ENCODE results near the gene MAIP1.

GRCh38 chr2:199928226-199928625 is 27.2 kb upstream of the MAIP1 start:
- TF ChIP-seq CREB5 (CRISPR knock-in tag; IDR thresholded peaks at IDR 0.05; ENCODE audit: low read depth) (no peak), PATZ1 (CRISPR knock-in tag; IDR thresholded peaks at IDR 0.05; ENCODE audit: borderline replicate concordance) (no peak), ZNF8 (CRISPR knock-in tag; IDR thresholded peaks at IDR 0.05) (no peak), ZNF70 (CRISPR knock-in tag; IDR thresholded peaks at IDR 0.05) (no peak), ZFP30 (CRISPR knock-in tag; IDR thresholded peaks at IDR 0.05) (no peak), SNAI2 (CRISPR knock-in tag; IDR thresholded peaks at IDR 0.05) (no peak), TSHZ2 (CRISPR knock-in tag; IDR thresholded peaks at IDR 0.05) (no peak), TCF4 (CRISPR knock-in tag; IDR thresholded peaks at IDR 0.05; ENCODE audit: borderline replicate concordance) (no peak), ZC3H10 (CRISPR knock-in tag; IDR thresholded peaks at IDR 0.05) (no peak), OSR1 (CRISPR knock-in tag; IDR thresholded peaks at IDR 0.05) (no peak), ARNTL (CRISPR knock-in tag; IDR thresholded peaks at IDR 0.05; ENCODE audit: borderline replicate concordance, low read depth) (no peak), CSRNP3 (CRISPR knock-in tag; IDR thresholded peaks at IDR 0.05) (no peak), CSDC2 (CRISPR knock-in tag; IDR thresholded peaks at IDR 0.05) (no peak), BACH2 (CRISPR knock-in tag; IDR thresholded peaks at IDR 0.05; ENCODE audit: borderline replicate concordance) (no peak)
